Right cardiac atrium (tissue), 5 donors: ENCODE results near the gene CNOT2. TPM values are rescaled to one million over a fixed set of nuclear protein-coding genes. Genes with fewer than 3 reads are reported as not detected.

Experiments
- ATAC-seq, 2 donors: fragments of 200-7000 bp; cut with Tn5 transposase; one replicate each; pipeline versions ENCODE4 v1.8.0 to v1.9.1; 2020; ENCODE audit warnings: moderate library complexity in 2 of 2, mild to moderate bottlenecking in 1 of 2
- DNase-seq, 3 donors: peaks; one replicate each; pipeline ENCODE4 v3.0.0-alpha.2; 2020
- H3K27ac ChIP-seq: one replicate; pipeline ENCODE4 v1.5.1; 2013; ENCODE audit warnings: mild to moderate bottlenecking, low read length, control low read depth, moderate library complexity
- H3K27me3 ChIP-seq: one replicate; pipeline ENCODE4 v1.6.1; 2013; ENCODE audit not compliant: control insufficient read depth, insufficient read depth
- H3K4me1 ChIP-seq: one replicate; pipeline ENCODE4 v1.6.1; 2013; ENCODE audit warnings: low read length; ENCODE audit not compliant: control insufficient read depth, insufficient read depth
- H3K4me3 ChIP-seq: one replicate; pipeline ENCODE4 v1.5.1; 2013; ENCODE audit warnings: low read length, control low read depth
- H3K9me3 ChIP-seq: one replicate; pipeline ENCODE4 v1.6.1; 2013; ENCODE audit warnings: low read length; ENCODE audit not compliant: control insufficient read depth
- WGBS: extraction: QIAGEN DNeasy Blood & Tissue Kit; methylation state at CpG from one replicate; pipeline ENCODE4 v1.1.7; 2013; 5-methylcytosine and 5-hydroxymethylcytosine counted together
- intact Hi-C, 4 donors: fragments of 100-400 bp; cut with DNase I; formaldehyde crosslinking; loops; one replicate each; pipeline versions ENCODE4 v1.11.0 to v1.14.0; 2022 to 2023
- polyA plus RNA-seq: library from polyadenylated mRNA; stranded (reverse); fragments of 200-250 nt; gene quantifications from one replicate; pipeline ENCODE4 v1.2.3, GENCODE V29; 2013
- total RNA-seq, 4 donors: library from RNA; stranded (reverse); fragmentation: NEBNext Ultra II Directional; extraction: Animal tissue kit (Norgen Biotek cat#: 25700); gene quantifications; one replicate each; pipeline ENCODE4 v1.2.1, GENCODE V29; 2021
- donor health status: healthy with polysubstance abuse.
- donor health status: DM: no; HTN: yes; CAD: no.
- donor health status: DM: no; HTN: no; CAD: no.
- donor health status: DM: no; HTN: yes; CAD: no; lungs with severe emphysema.
- donor health status: DM: yes; HTN: yes; CAD: no.

CNOT2 gene
- total and polyA plus RNA-seq, 5 donors, result 18.5 to 52.7 (median 42.7) TPM

GRCh38 chr12:70236990-70237389 is 6.2 kb upstream of the CNOT2 start:
- Histone ChIP-seq H3K27ac (no peak overlapping the region), H3K4me3 (no peak overlapping the region), H3K27me3 (no peaks in the 10 kb centered on the region), H3K4me1 (no peaks in the 10 kb centered on the region), H3K9me3 (no peaks in the 10 kb centered on the region)
- ATAC-seq (no peak), DNase-seq (no peak)
- intact Hi-C loops, result no loop called here
- 54% methylated on average over 1 of the region's 1 CpG for WGBS

- intact Hi-C loops, result loop anchor here in 1 of 4 donors (10.0 kb wide), 1 partner anchor 124 kb away; the partner anchor contains the start of gene KCNMB4
- Histone ChIP-seq H3K4me1 (no peaks in the 10 kb centered on the region), H3K27ac (no peak overlapping the region), H3K9me3 (no peaks in the 10 kb centered on the region), H3K4me3 (no peak overlapping the region), H3K27me3 (no peaks in the 10 kb centered on the region)
- ATAC-seq (no peak), DNase-seq (no peak)
- 73% methylated on average over 1 of the region's 1 CpG for WGBS
Observed at GRCh38 chr12:70240673-70241072, 2.6 kb upstream of the CNOT2 start.

- no peak for ATAC-seq
- no peaks in the 10 kb centered on the region for H3K9me3 ChIP-seq
- WGBS, result 27% methylated on average over 2 of the region's 2 CpGs
- no peaks in the 10 kb centered on the region for H3K4me1 ChIP-seq
- no peak for DNase-seq
- H3K27me3 ChIP-seq, result no peaks in the 10 kb centered on the region
- intact Hi-C loops, result loop anchor here in 1 of 4 donors (10.0 kb wide), 1 partner anchor 123 kb away; the partner anchor contains the start of gene KCNMB4
- H3K27ac ChIP-seq, result no peak overlapping the region
- peak overlapping the region; percentile 15 for H3K4me3 ChIP-seq
Observed at GRCh38 chr12:70241845-70242244, 1.4 kb upstream of the CNOT2 start.

- DNase-seq, result peak; percentile 74 to 86 (median 82)
- Histone ChIP-seq H3K4me1 (no peaks in the 10 kb centered on the region), H3K27me3 (no peaks in the 10 kb centered on the region), H3K27ac (peak overlapping the region; percentile 97), H3K9me3 (no peaks in the 10 kb centered on the region), H3K4me3 (peak overlapping the region; percentile 86)
- intact Hi-C loops, result loop anchor here in 1 of 4 donors (10.0 kb wide), 1 partner anchor 121 kb away; the partner anchor contains the start of gene KCNMB4
- peak; percentile 91 to 94 for ATAC-seq
- WGBS, result under 1% methylated on average over 70 of the region's 70 CpGs
Observed at GRCh38 chr12:70243510-70244371, 508 bp downstream of the CNOT2 start.

GRCh38 chr12:70244409-70244808 is 1.2 kb downstream of the CNOT2 start:
- no peaks in the 10 kb centered on the region for H3K27me3 ChIP-seq
- no peak for DNase-seq
- 14% methylated on average over 7 of the region's 7 CpGs for WGBS
- intact Hi-C loops, result loop anchor here in 1 of 4 donors (10.0 kb wide), 1 partner anchor 120 kb away; the partner anchor contains the start of gene KCNMB4
- no peaks in the 10 kb centered on the region for H3K9me3 ChIP-seq
- H3K4me3 ChIP-seq, result peak overlapping the region; percentile 86
- no peaks in the 10 kb centered on the region for H3K4me1 ChIP-seq
- no peak for ATAC-seq
- H3K27ac ChIP-seq, result no peak overlapping the region

GRCh38 chr12:70245458-70245857 is 2.2 kb downstream of the CNOT2 start:
- Histone ChIP-seq H3K27ac (no peak overlapping the region), H3K4me1 (no peaks in the 10 kb centered on the region), H3K9me3 (no peaks in the 10 kb centered on the region), H3K4me3 (no peak overlapping the region), H3K27me3 (no peaks in the 10 kb centered on the region)
- intact Hi-C loops, result loop anchor here in 1 of 4 donors (10.0 kb wide), 1 partner anchor 119 kb away; the partner anchor contains the start of gene KCNMB4
- DNase-seq, result no peak
- ATAC-seq, result no peak

GRCh38 chr12:70246580-70246979 is 3.3 kb downstream of the CNOT2 start:
- DNase-seq, result no peak
- ATAC-seq, result no peak
- intact Hi-C loops, result loop anchor here in 1 of 4 donors (10.0 kb wide), 1 partner anchor 118 kb away; the partner anchor contains the start of gene KCNMB4
- no peaks in the 10 kb centered on the region for H3K9me3 ChIP-seq
- H3K4me3 ChIP-seq, result no peak overlapping the region
- H3K4me1 ChIP-seq, result no peaks in the 10 kb centered on the region
- no peaks in the 10 kb centered on the region for H3K27me3 ChIP-seq
- no peak overlapping the region for H3K27ac ChIP-seq

- 84% methylated on average over 2 of the region's 2 CpGs for WGBS
- intact Hi-C loops, result loop anchor here in 1 of 4 donors (10.0 kb wide), 1 partner anchor 117 kb away; the partner anchor contains the start of gene KCNMB4
- Histone ChIP-seq H3K27ac (no peak overlapping the region), H3K27me3 (no peaks in the 10 kb centered on the region), H3K4me3 (no peak overlapping the region), H3K9me3 (no peaks in the 10 kb centered on the region), H3K4me1 (no peaks in the 10 kb centered on the region)
- no peak for ATAC-seq
- DNase-seq, result no peak
Observed at GRCh38 chr12:70247653-70248199, 4.5 kb downstream of the CNOT2 start.

- DNase-seq, result no peak
- ATAC-seq, result no peak
- H3K27ac ChIP-seq, result no peak overlapping the region
- 54% methylated on average over 1 of the region's 1 CpG for WGBS
- H3K9me3 ChIP-seq, result no peaks in the 10 kb centered on the region
- no peaks in the 10 kb centered on the region for H3K27me3 ChIP-seq
- no peaks in the 10 kb centered on the region for H3K4me1 ChIP-seq
- intact Hi-C loops, result loop anchor here in 1 of 4 donors (10.0 kb wide), 1 partner anchor 116 kb away; the partner anchor contains the start of gene KCNMB4
- H3K4me3 ChIP-seq, result no peak overlapping the region
Observed at GRCh38 chr12:70248876-70249275, 5.6 kb downstream of the CNOT2 start.

- WGBS, result 82% methylated on average over 2 of the region's 2 CpGs
- no peak overlapping the region for H3K4me3 ChIP-seq
- H3K4me1 ChIP-seq, result peaks cover 2% of the 10 kb centered on the region
- intact Hi-C loops, result loop anchor here in 1 of 4 donors (10.0 kb wide), 1 partner anchor 115 kb away; the partner anchor contains the start of gene KCNMB4
- no peak for DNase-seq
- no peaks in the 10 kb centered on the region for H3K9me3 ChIP-seq
- H3K27ac ChIP-seq, result no peak overlapping the region
- no peaks in the 10 kb centered on the region for H3K27me3 ChIP-seq
- ATAC-seq, result no peak
Observed at GRCh38 chr12:70249903-70250302, 6.7 kb downstream of the CNOT2 start.

- no peaks in the 10 kb centered on the region for H3K9me3 ChIP-seq
- 47% methylated on average over 2 of the region's 2 CpGs for WGBS
- H3K27ac ChIP-seq, result no peak overlapping the region
- intact Hi-C loops, result no loop called here
- DNase-seq (no peak), ATAC-seq (no peak)
- H3K4me3 ChIP-seq, result no peak overlapping the region
- H3K27me3 ChIP-seq, result no peaks in the 10 kb centered on the region
- H3K4me1 ChIP-seq, result peaks cover 2% of the 10 kb centered on the region
Observed at GRCh38 chr12:70251226-70251625, 8.0 kb downstream of the CNOT2 start.
